Measurements from ENCODE around the gene ZNF512.

ZNF512 gene

DNA sequence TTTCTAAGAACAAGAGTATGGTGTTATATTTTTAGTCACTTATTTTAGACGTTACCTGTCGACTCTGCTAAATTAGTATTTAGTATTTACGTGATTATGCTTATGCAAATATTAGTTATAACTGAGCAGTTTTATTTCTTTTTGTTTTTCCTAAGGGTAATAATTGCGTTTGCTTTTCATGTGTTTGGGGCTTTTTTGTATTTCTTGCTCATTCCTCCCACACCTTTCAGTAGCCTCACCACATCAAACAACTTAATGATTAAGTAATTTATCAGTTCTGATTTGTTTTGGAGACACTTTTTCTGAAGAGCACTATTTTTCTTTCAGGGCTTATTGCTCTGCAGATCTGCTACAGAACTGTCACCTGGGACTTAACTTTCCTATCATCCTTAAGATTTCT lies 88.4 kb downstream of the ZNF512 start:
- Histone ChIP-seq H3K9me3 (ENCODE audit: severe bottlenecking) (no peaks in the 10 kb centered on the region), H3K4me3 (ENCODE audit: low read depth, low read length) (no peak overlapping the region), H3K36me3 (peaks cover 79% of the 10 kb centered on the region), H3K27me3 (ENCODE audit: insufficient read depth, low read depth, severe bottlenecking) (no peaks in the 10 kb centered on the region), H3K27ac (no peak overlapping the region)
- no peak for DNase-seq
- TF ChIP-seq, protein P1, sequence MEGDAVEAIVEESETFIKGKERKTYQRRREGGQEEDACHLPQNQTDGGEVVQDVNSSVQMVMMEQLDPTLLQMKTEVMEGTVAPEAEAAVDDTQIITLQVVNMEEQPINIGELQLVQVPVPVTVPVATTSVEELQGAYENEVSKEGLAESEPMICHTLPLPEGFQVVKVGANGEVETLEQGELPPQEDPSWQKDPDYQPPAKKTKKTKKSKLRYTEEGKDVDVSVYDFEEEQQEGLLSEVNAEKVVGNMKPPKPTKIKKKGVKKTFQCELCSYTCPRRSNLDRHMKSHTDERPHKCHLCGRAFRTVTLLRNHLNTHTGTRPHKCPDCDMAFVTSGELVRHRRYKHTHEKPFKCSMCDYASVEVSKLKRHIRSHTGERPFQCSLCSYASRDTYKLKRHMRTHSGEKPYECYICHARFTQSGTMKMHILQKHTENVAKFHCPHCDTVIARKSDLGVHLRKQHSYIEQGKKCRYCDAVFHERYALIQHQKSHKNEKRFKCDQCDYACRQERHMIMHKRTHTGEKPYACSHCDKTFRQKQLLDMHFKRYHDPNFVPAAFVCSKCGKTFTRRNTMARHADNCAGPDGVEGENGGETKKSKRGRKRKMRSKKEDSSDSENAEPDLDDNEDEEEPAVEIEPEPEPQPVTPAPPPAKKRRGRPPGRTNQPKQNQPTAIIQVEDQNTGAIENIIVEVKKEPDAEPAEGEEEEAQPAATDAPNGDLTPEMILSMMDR (IDR thresholded peaks at IDR 0.05; ENCODE audit: low read depth, low read length) = no peak

All from WERI-Rb-1 (cell line).